GM12892 (cell line): Measurements from ENCODE around the gene ADAM23.

Source experiments
- POLR2A ChIP-seq: IDR thresholded peaks from 2 replicates; pipeline ENCODE4 v1.6.1; 2011; ENCODE audit warnings: low read depth, low read length, control low read depth
- POLR2AphosphoS5 ChIP-seq: IDR thresholded peaks from 2 replicates; pipeline ENCODE4 v1.6.1; 2011; ENCODE audit warnings: low read depth, low read length, control low read depth
- TAF1 ChIP-seq: IDR thresholded peaks from 2 replicates; pipeline ENCODE4 v1.6.1; 2011; ENCODE audit warnings: low read depth, mild to moderate bottlenecking, control low read depth, low read length, borderline replicate concordance

- TF ChIP-seq POLR2A: no peak
- TF ChIP-seq TAF1: no peak
- no peak for TF ChIP-seq POLR2AphosphoS5
Measured at GRCh38 chr2:206520450-206520849, 77.1 kb downstream of the ADAM23 start.
